Epithelial cell of esophagus (primary cell): ENCODE results near the gene TNNT2.

Experiments used
- DNase-seq: peaks from one replicate; pipeline ENCODE4 v3.0.0; 2010; ENCODE audit warnings: low read depth
- H3K4me3 ChIP-seq: 2 replicates; pipeline ENCODE4 v1.5.1; 2011; ENCODE audit warnings: mild to moderate bottlenecking, low read length, control low read depth
- CTCF ChIP-seq: IDR thresholded peaks from 2 replicates; pipeline ENCODE4 v1.5.1; 2011; ENCODE audit warnings: low read depth, mild to moderate bottlenecking, low read length, control low read depth, inconsistent platforms; ENCODE audit not compliant: insufficient read depth; ENCODE audit errors: missing control alignments

Gene TNNT2

GRCh38 chr1:201317551-201317950 lies 59.9 kb downstream of the TNNT2 start:
- no peak for TF ChIP-seq CTCF
- no peak for DNase-seq
- H3K4me3 ChIP-seq = no peak overlapping the region

- no peak for DNase-seq
- no peak for TF ChIP-seq CTCF
- no peak overlapping the region for H3K4me3 ChIP-seq
Measured at GRCh38 chr1:201316556-201316955, 60.9 kb downstream of the TNNT2 start.

- no peak overlapping the region for H3K4me3 ChIP-seq
- no peak for DNase-seq
- TF ChIP-seq CTCF = no peak
Measured at GRCh38 chr1:201313086-201313485, 64.4 kb downstream of the TNNT2 start.

GRCh38 chr1:201312298-201312697 lies 65.2 kb downstream of the TNNT2 start:
- TF ChIP-seq CTCF = no peak
- H3K4me3 ChIP-seq = no peak overlapping the region
- no peak for DNase-seq

- peak; percentile 98 for DNase-seq
Measured at GRCh38 chr1:201311356-201312011, 66.0 kb downstream of the TNNT2 start.

GRCh38 chr1:201310986-201311355 lies 66.5 kb downstream of the TNNT2 start:
- peak; percentile 97 for DNase-seq
- no peak overlapping the region for H3K4me3 ChIP-seq
- TF ChIP-seq CTCF = no peak

More at GRCh38 chr1:201311356-201312011, 66.0 kb downstream of the TNNT2 start:
- no peak overlapping the region for H3K4me3 ChIP-seq
- no peak for TF ChIP-seq CTCF
